ENCODE data around the gene MAPRE2.

Gene MAPRE2

DNA sequence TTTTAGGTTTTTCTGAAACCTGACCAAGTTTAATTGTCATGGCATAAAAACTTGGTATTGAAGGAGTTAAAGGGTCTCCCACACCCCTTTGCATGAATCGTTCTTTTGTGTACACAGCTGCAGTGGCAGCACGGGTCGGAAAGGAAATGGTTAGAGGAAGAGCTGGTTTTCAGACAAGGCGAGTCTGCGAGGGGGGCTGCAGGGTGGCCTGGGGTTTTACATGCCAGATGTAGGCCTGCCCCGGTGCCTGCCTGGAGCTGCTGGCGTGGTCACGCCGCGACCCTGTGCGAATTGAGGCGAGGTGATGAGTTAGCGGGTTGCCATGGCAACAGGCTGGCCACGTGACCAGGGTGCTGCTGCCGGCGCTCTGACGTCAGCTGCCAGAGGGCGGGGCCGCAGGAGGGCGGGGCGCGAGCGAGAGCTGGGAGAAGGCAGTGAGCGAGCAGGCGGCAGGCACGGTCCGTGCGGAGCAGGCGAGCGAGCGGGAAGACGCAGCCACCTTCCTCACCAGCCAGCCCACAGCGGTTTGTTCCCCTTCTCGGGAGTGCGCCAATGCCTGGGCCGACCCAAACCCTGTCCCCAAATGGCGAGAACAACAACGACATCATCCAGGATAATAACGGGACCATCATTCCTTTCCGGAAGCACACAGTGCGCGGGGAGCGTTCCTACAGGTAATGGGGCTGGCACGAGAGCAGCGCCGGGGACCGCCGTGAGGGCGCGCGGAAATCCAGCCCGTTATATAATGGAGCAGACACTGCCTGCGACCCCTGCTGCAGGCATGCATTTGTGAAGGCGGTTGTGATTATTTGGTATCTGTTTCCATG is at the start of gene MAPRE2:
Gene MAPRE2, plus strand, starts transcription at position 426 of the 827 bp plus-strand sequence. Its CDS starts 127 bp downstream, at position 553.
- DNase-seq = peak; percentile 98

DNA sequence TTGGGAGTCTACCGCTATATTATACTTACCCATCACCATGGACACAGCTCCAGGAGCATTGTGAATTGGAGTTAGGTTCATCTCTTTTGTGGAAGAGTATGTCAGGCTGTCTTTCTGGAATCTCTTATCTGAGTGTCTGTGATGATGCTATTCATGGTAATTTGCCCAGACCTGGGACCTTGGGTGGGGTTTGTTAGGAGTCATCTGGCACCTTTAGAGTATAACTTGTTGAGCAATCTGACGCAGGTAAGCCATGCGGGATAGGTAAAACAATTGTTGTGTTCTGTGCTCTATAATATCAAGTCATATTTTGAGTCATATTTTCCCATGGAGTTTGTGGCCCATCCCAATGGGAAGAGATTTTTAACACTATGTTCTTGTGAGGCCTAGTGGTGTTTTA is 49.7 kb upstream of the MAPRE2 start:
- no peak for DNase-seq

DNA sequence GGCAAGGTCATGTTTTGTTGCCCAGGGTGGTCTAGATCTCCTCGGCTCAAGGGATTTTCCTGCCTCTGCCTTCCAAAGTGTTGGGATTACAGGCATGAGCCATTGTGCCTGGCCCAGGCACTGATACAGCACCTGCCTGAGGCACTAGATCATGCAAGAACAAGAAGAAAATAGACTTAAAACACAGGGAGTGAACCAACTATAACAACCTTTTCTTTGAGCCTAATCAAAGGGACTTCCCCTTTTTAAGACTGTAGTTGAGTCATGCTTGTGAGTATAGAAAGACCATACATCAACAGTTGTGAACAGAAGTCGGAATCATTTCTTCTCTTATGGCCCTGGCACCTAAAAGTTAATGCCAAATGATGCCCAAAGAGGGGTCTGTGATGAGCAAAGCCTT is 47.9 kb upstream of the MAPRE2 start:
- peak; percentile 33 for DNase-seq

DNA sequence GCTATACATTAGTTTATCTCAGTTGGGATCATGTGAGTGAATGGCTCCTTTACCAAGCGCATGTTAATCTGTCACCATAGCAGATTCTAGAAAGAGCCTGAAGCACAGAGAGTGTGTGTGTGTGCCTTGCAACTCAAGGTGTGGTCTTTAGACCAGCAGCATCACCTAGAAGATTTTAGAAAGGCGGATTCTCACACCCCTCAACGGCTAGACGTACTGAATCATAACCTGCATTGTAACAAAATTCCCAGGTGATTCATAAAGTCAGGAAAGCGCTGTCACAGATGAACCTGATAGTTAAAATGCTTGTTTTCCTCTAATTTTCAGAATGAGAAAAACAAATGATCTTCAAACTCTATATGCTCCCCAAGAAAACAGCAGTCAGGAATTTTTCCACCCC is 45.5 kb upstream of the MAPRE2 start:
- DNase-seq = no peak

DNA sequence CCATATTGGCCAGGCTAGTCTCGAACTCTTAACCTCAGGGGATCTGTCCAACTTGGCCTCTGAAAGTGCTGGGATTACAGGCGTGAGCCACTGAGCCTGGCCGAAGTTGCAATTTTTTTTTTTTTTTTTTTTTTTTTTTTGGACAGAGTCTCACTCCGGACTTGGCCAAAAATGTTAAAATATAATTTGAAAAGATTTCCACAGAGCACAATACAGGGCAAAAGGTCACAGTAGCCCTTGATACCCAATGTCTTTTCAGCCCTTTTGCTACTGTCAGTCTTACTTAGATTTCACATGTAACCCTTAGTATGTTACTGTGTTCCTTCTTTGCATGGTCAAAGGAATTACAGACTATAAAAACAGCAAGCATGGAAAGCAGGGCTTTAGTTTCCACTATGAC is 42.6 kb upstream of the MAPRE2 start:
- no peak for DNase-seq

DNA sequence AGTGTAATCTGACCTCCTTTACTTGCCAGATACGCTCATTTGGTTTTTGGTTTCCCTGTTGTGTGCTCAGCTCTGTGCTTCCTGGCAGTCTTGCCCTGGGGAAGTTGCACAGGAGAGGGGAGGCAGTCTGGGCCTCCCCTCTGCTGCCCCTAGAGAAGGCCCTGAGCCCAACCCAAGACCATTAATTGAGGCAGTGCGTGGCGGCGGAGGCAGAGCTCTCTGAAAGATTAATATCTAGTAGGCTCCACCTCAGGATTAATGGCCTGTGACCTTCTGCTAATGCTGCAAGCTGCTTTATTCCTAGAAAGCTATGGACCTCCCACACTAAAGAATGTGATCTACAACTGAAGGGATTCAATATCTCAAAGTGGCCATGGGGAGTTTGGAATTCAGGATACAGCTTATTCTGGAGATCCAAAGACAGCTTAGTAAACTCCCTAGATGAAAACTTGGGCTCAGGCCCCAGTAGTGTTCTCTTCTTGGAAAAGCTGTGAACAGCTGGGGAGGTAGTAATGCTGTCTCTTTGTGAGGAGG is 41.4 kb upstream of the MAPRE2 start:
- no peak for DNase-seq

DNA sequence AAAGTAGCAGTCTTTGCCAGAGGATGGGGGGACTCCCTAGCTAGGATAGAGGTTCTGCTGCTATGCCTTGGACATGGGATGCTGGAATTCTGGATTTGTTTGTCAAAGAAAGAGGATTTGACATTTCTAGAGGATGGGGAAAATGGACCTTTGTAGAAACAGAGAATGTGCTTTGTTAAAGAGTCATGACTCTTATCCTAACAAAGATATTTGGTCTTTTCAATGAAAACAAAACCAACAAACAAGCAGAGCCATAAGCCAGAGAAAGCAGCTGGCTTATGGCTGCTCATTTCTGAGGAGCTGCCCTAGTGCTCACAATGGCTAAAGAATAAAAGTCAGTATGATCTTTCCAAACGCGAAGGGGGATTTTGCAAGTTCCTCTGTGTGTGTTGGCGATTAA is 40.8 kb upstream of the MAPRE2 start:
- DNase-seq = no peak

DNA sequence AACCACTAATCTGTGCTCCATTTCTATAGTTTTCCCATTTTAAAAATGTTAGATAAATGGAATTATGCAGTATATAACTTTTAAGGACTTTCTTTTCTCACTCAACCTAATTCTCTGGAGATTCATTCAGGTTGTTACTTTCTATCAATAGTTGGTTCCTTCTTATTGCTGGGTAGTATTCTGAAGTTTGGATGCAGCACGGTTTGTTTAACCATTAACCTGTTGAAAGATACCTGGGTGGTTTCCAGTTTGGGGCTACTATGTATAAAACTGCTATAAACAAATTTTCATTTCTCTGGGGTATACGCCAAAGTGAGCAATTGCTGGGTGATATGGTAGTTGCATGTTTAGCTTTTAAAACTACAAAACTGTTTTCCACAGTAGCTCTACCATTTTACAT is 39.1 kb upstream of the MAPRE2 start:
- DNase-seq = no peak

DNA sequence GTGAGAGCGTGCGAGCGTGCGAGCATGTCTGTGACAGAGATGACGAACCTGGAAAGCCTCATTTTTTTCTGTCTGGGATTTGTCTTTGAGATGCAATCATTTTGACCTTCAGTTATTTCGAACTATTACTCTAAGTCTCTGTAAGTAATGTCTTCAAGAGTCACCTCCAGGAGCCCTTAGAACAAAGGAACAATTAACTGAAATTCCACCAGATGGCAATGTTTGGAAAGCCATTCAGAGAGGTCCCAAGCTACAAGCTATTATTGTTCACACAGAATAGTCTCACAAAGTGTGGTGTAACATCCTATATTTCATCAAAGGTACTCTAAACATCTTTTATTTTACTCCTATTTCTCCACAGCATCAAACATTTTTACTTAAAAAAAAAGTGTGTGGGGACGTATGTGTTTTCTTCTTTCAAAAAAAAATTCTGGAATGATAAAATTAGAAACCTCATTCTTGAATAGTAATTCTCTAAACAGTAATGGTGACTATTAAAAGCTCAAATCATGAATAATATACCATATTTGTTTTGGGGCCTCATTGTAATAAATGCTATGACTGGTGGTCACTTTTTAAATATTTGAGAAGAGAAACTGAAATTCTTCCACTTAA is 35.1 kb upstream of the MAPRE2 start:
- peak; percentile 84 for DNase-seq

DNA sequence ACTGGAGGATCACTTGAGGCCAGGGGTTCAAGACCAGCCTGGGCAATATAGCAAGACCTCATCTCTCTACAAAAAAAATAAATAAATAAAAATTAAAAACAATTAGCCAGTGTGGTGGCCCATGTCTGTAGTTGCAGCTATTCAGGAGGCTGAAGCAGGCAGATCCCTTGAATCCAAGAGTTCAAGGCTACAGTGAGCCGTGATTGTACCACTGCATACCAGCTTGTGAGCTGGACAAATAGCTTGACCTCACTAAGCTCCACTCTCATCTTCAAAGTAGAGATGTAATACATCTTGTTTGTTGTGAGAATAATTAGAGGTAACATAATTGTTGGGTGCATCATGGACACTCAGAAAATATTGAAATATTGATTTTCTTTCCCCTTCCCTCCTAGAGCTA is 31.1 kb upstream of the MAPRE2 start:
- no peak for DNase-seq

DNA sequence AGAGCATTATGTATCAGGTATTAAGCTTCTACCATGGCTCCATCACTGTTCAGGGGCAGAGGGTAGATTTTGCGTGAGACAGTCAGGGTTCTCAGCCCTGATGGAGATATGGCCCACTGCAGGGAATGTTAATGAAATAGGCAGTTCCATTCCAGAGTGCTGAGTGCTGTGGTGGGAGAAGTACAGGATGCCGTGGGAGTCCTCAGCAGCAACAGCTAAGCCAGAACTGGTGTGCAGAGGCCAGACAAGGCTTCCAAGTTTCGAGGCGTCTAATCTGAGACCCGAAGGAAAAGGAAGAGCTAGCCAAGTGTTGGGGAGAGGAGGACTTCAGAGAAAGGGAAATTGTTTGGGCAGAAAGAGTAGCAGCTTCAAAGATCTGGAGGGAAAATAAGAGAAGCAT is 30.2 kb upstream of the MAPRE2 start:
- DNase-seq = no peak

DNA sequence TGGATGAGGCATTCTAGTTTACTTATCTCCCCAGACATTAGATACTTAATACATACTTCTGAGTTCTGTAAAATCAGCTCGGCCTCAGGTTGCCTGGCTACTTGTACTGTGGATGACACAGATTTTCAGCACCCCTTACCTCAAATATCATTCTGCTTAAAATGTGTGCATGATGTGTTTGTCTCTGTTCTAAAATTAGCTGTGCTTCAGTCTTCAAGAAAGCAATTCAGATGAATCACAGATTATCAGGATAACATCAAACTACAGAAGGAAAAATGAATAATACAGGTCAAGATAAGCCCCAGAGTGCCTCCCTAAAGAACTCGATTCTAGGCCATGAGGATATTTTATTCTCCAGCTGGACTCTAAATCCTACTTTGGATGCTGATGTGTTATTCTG is 21.3 kb upstream of the MAPRE2 start:
- no peak for DNase-seq

DNA sequence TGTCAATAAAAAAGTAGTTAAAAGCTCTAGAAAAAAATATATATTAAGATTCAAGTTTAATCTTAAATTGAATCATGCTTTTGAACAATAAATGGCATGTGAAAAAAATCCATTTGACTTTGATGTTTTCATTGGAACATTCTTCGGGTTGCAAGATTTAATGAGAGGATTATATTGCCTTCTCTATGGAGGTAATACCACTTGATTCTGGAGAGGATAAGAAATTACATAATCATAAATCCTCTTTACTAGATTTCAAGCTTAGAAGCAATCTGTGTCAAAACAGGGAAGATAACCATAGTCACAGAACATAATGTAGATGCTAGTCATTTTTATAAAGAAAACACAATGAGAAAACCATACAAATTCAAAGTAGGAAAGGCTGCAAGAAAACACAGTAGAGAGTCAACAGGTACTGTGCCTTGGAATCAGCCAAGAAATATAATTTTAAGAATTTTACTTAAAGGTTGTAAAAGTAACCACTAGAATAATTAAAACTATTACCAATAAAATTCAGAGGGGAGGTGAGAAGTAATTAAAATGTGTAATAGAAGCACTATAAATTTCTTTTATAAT is 18.7 kb upstream of the MAPRE2 start:
- no peak for DNase-seq

DNA sequence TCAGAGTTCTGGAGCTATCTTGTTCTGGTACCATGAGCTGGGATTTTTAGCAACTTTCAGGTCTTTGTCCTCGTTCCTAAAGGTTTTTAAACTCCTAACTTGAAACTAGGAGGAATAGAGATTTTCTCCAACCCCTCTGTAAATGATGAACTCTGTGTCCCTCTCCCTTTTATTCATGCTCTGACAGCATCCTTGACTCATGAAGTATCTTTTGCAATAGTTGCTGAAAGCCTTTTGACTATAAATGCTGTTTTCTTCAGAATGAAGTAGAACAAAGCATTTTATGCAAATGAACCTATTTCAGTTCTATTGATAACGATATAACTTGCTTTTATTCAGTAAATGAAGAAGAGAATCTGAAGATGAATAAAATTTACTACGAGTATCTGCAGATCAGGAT is 17.0 kb upstream of the MAPRE2 start:
- no peak for DNase-seq

DNA sequence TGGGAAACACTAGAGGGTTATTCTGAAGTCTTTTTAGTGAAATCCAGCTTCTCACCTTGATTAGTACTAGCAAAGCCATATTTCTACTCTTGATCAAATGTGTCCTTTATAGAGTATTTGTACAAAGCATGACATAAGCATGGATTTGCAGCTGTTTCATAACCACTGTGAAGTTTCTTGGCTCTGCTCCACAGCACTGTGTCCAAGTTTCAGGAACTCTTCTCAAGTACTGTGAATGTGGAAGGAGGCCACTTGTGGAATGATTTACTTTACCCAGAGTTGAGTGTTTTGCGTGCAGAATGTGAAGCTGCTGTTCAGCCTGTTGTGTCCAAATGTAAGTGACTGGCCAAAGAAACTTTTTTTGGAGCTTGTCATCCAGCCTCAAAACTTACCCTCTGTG is 16.2 kb upstream of the MAPRE2 start:
- DNase-seq = no peak

DNA sequence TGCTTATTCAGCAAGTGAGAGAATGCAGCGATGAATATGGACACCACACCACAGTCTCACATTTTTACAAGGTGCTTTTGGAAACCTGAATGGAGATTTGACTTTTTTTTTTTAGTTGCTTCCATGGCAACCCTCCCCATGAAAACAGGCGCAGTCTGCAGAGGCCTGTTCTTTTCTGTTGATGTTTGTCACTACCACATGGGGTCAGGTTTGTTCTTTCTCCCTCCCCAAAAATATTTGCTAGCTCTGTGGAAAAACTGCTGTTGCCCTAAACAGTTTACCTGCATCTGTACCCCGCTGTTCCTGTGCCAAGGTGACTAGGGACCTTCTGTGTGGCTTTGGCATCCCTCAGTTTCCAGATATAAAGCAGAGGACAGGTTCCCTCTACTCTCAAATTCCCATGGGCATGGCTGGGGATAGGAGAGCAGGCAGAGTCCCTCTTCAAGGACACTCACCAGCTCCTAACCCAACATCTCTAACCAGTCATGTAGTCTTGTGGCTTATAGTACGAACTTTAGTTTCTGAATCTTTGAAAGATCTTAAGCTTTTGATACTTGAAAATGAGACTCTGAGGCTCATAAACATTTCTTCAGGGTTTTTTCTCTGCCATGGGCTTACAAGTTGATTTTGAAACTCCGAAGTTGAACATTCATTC is 14.7 kb upstream of the MAPRE2 start:
- peak; percentile 47 for DNase-seq

DNA sequence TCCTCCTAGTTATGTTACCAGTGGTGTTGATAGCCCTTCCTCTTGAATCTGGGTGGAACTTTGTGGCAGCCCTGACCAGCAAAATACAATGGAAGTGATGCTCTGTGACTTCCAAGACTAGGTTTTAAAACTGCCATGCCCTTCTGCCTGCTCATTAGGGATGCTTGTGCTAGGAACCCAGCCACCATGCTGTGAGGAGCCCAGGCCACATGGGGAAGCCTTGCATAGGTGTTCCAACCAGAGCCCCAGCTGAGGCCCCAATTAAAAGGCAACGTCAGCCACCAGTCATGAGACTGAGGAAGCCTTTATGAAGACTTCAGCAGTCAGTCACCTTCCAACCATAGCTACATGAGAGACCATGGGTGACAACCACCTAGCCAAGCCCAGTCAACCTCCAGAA is 14.0 kb upstream of the MAPRE2 start:
- DNase-seq = no peak

DNA sequence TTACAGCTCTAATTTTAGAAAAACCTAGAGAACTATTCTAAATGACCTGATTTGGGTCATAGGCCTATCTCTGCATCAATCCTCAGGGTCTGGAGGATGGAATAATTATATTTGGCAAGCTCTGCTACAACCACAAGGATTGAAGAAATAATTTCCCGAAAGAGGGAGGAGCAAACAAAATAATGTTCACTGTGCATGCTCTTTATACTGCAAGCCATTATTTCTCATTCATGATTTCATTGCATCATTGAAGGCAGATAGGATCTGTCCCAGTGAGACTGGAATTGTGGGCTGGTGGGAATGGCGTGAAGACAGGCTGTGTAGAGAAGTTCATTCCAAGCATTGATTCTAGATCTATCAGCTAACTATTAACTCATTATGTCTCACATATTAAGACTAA is 12.7 kb upstream of the MAPRE2 start:
- DNase-seq = no peak

DNA sequence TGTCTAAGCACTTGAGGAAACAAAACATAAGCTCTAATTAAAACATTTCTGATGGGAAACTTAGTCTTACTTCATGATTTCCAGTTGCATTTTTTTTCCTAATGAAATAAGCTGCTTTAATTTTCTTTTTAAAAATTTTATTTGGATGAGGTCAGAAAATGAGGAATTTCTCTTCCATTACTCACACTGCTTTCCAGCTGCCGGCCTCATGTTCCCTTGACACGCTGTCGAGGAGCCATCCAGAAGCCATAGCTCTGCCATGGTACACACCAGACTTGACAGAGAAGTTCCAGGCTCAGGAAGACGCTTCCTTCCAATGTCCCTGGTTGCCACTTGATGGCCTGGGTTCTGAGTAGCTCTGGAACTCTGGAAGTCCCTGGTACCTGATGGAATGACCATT is 12.1 kb upstream of the MAPRE2 start:
- DNase-seq = no peak

DNA sequence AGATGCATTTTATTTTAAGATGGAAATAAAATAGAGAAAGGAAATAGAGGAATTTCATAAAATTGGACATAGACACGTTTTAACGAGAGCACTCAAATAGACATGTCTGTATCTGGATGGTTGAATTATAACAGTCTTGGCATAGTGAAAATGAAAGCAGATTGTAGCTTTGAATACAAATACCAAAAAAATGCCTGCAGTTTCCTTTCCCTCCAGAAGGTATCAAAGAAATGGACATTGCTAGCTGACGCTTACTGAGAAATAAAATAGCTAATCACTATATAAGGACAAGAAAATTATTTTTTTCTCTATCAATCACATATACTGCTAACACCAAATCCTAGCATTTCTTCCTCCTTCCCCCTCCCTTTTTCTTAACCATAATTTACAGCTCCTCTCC is 11.4 kb upstream of the MAPRE2 start:
- DNase-seq = peak; percentile 54

DNA sequence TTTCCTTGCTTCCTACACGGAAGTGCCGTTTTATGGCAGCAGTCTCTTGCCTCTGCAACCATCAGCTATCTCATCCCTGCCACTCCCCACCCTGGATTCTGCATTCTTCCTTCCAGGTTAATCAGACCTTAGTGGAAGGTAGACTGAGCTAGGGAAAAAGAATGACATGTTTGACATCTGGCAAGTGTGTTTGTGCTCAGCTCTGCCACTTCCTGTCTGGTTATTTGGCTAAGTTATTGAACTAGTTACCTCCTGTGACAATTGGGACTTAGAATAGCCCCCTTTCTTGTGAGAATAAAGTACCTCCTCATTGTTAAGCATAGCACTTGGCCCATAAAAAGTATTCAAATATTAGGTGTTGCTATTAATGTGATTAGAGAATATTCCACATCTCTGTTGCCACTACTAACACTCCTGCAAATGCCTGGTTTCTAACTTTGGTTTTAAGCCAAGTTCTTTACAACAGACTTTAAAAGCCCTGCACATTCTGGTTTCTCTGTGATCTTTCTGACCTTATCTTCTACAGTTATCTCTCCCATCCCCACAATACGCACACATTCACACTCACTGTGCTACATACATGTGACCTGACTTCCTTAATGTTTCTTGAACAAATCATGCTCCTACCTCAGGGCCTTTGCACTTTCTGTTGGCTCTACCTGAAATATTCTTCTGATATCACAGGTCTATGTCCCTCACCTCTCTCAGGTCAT is 10.8 kb upstream of the MAPRE2 start:
- DNase-seq = peak; percentile 55

DNA sequence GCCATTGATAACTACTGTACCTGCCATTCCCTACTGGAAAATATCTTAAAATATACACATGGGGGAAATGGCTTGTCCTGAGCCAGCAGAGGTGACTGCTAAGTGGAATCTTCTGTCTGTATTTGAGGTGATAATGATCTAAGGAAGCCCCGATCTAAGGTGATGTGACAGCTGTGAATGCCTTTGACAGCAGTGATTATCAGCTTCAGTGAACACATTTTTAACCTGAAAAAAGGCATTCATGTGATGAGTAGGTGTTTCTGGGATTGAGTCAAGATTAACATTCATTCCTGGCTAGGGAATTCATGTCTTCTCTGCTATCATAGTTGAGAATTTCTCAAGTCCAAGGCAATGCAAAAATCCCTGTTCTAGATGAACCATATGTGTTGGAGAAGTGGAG is 9.1 kb upstream of the MAPRE2 start:
- no peak for DNase-seq

DNA sequence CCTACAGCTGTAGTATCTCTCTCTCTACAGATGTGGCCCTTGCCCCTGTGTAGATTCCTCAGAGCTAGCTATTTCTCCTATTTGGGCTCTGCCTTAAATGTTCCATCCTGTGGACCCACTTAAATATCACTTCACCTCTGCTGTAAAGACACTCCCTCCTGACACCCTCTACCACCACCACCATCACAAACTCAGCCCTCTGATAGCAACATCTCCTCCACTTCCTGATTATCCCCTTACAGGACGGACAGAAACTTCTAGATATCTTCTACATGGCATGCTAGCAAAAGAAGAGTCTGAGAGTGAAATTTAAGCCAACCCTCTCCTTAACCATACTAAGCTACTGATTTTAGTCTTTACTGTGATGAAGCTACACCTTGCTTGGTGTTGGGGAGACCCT is 3.2 kb upstream of the MAPRE2 start:
- no peak for DNase-seq

Data from hematopoietic multipotent progenitor cell treated with erythropoietin and hydrocortisone succinate and interleukin-3 and kit ligand, for 6 days (in vitro differentiated cells).